Natural killer cell (primary cell): ENCODE measurements around the gene SORL1. TPM values are rescaled to one million over a fixed set of nuclear protein-coding genes. Genes with fewer than 3 reads are reported as not detected.
A peak's percentile ranks its signal among the peaks of the same experiment; 100 is the strongest.

ENCODE experiments used
- ATAC-seq, 3 donors: fragments of 150-1000 bp in 2 of 3; fragments of 200-7000 bp in 1 of 3; cut with Tn5 transposase; 1 replicate in 1 of 3; 2 replicates in 2 of 3; pipeline ENCODE4 v1.10.0; 2021; ENCODE audit warnings: mild to moderate bottlenecking in 2 of 3, moderate library complexity in 2 of 3
- DNase-seq, 2 donors: peaks; one replicate each; pipeline versions ENCODE4 v3.0.0 to v3.0.0-alpha.2; 2013 to 2021; ENCODE audit warnings: mixed read lengths in 1 of 2
- H3K27ac ChIP-seq: one replicate; pipeline ENCODE4 v1.5.1; 2013; ENCODE audit warnings: mild to moderate bottlenecking, low read length
- H3K27me3 ChIP-seq: one replicate; pipeline ENCODE4 v1.6.1; 2013; ENCODE audit warnings: low read length; ENCODE audit not compliant: control insufficient read depth, insufficient read depth
- H3K36me3 ChIP-seq: one replicate; pipeline ENCODE4 v1.6.1; 2013; ENCODE audit warnings: low read length; ENCODE audit not compliant: control insufficient read depth, insufficient read depth
- H3K4me1 ChIP-seq: one replicate; pipeline ENCODE4 v1.6.1; 2013; ENCODE audit warnings: low read length; ENCODE audit not compliant: control insufficient read depth, insufficient read depth
- H3K4me3 ChIP-seq: one replicate; pipeline ENCODE4 v1.5.1; 2013; ENCODE audit warnings: low read length
- H3K9me3 ChIP-seq: one replicate; pipeline ENCODE4 v1.6.1; 2013; ENCODE audit warnings: low read length; ENCODE audit not compliant: control insufficient read depth, insufficient read depth
- H3K27ac Mint-ChIP-seq, 2 donors: one replicate each; pipeline ENCODE4 v1.8.0; 2022; ENCODE audit warnings: mild to moderate bottlenecking in 2 of 2, mixed read lengths in 2 of 2, moderate library complexity in 1 of 2
- H3K27me3 Mint-ChIP-seq, 2 donors: one replicate each; pipeline ENCODE4 v1.8.0; 2022; ENCODE audit warnings: low read depth in 2 of 2, mixed read lengths in 2 of 2
- H3K36me3 Mint-ChIP-seq: one replicate; pipeline ENCODE4 v1.8.0; 2022; ENCODE audit warnings: mixed read lengths
- H3K4me1 Mint-ChIP-seq, 2 donors: one replicate each; pipeline ENCODE4 v1.8.0; 2022; ENCODE audit warnings: mixed read lengths in 2 of 2
- H3K4me3 Mint-ChIP-seq: one replicate; pipeline ENCODE4 v1.8.0; 2022; ENCODE audit warnings: mild to moderate bottlenecking, moderate library complexity, mixed read lengths
- H3K9me3 Mint-ChIP-seq, 2 donors: one replicate each; pipeline ENCODE4 v1.8.0; 2022; ENCODE audit warnings: mixed read lengths in 2 of 2
- WGBS: methylation state at CpG from one replicate; pipeline ENCODE4 v1.1.7; 2013; ENCODE audit warnings: missing lambda C conversion rate; ENCODE audit not compliant: insufficient coverage; 5-methylcytosine and 5-hydroxymethylcytosine counted together
- intact Hi-C: fragments of 100-400 bp; cut with micrococcal nuclease; formaldehyde crosslinking; loops from one replicate; pipeline ENCODE4 v1.14.2; 2022
- total RNA-seq, 4 donors: library from RNA; stranded (reverse); fragments of 120-200 nt in 1 of 4; gene quantifications; one replicate each; pipeline versions ENCODE4 v1.2.3 to v1.2.4, GENCODE V29; 2013 to 2022
- TF ChIP-seq, protein P1 (sequence below): fragments of 200-600 bp; IDR thresholded peaks from one replicate; pipeline ENCODE4 v1.8.0; 2022; ENCODE audit warnings: antibody characterized with exemption

The SORL1 gene
- total RNA-seq, 3 donors from 2014 or later (not counting 1 experiment from before 2014, with no cell fraction given): 386 to 519 (median 456) TPM

DNA sequence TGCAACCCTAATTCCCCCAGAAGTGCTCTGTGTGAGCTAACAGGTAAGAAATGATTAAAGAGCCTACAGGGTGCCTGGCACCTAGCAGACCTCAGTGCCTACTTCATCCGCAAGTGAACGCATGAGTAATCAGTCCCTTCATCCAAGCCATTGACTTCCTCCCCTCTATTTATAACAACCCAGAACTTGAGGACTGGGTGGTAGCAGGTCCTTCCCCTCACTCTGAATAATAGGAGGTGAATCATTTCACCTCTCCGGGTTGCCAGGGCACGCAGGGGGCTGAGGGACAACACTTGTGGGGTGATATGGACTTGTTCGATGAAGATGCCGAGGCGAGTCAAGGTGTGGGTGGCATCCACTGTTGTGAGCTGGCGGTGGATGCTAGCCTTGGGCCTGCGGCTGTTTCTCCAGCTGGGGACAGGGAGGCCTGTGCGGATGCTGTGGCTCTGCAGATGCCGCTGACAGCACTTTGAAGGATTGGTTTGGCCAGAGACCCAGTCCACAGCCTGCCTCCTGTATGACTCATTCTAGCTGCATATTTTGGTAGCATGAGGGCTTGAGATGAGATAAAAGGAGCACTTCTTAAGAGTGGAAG, 12.3 kb downstream of the SORL1 start:
- H3K4me3 ChIP-seq: no peak overlapping the region

DNA sequence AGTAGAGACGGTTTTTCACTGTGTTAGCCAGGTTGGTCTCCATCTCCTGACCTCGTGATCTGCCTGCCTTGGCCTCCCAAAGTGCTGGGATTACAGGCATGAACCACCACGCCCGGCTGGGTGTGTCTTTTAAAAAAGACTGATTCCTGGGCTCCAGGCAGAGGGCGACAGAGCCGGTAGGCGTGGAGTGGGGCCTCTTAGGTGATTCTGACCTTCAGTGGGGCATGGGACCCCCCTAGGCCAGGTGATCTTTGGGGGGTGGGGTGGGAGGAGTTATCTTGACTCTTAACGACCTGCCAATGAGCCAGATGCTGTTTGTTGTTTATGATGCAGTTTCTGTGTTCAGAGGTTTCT, 13.6 kb downstream of the SORL1 start:
- peaks cover 94% of the 10 kb centered on the region for H3K4me1 ChIP-seq
- Mint-ChIP-seq H3K27ac (peak overlapping the region; percentile 98 to 99), H3K36me3 (peaks cover 11% of the 10 kb centered on the region), H3K4me1 (peaks cover 94 to 99% of the 10 kb centered on the region in 2 donors), H3K9me3 (no peaks in the 10 kb centered on the region), H3K4me3 (peak overlapping the region; percentile 86), H3K27me3 (no peaks in the 10 kb centered on the region)
- ATAC-seq (no peak), DNase-seq (no peak)
- intact Hi-C loops: loop anchor here (2.0 kb wide), 1 partner anchor 49 kb away; no protein-coding TSS in a partner anchor
- TF ChIP-seq, protein P1, sequence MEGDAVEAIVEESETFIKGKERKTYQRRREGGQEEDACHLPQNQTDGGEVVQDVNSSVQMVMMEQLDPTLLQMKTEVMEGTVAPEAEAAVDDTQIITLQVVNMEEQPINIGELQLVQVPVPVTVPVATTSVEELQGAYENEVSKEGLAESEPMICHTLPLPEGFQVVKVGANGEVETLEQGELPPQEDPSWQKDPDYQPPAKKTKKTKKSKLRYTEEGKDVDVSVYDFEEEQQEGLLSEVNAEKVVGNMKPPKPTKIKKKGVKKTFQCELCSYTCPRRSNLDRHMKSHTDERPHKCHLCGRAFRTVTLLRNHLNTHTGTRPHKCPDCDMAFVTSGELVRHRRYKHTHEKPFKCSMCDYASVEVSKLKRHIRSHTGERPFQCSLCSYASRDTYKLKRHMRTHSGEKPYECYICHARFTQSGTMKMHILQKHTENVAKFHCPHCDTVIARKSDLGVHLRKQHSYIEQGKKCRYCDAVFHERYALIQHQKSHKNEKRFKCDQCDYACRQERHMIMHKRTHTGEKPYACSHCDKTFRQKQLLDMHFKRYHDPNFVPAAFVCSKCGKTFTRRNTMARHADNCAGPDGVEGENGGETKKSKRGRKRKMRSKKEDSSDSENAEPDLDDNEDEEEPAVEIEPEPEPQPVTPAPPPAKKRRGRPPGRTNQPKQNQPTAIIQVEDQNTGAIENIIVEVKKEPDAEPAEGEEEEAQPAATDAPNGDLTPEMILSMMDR: no peak
- H3K27ac ChIP-seq: peak overlapping the region; percentile 68
- no peaks in the 10 kb centered on the region for H3K9me3 ChIP-seq
- peaks cover 8% of the 10 kb centered on the region for H3K36me3 ChIP-seq
- no peak overlapping the region for H3K4me3 ChIP-seq
- WGBS: 60% methylated on average over 8 of the region's 8 CpGs
- H3K27me3 ChIP-seq: no peaks in the 10 kb centered on the region

More for the DNA sequence above, 12.3 kb downstream of the SORL1 start:
- ATAC-seq: peak; percentile 70 to 73 (median 70)
- TF ChIP-seq, protein P1: no peak
- H3K9me3 ChIP-seq: no peaks in the 10 kb centered on the region
- peak overlapping the region; percentile 98 to 99 for H3K27ac Mint-ChIP-seq
- peaks cover 2% of the 10 kb centered on the region for H3K36me3 Mint-ChIP-seq
- peak overlapping the region; percentile 68 for H3K27ac ChIP-seq
- H3K4me3 Mint-ChIP-seq: peak overlapping the region; percentile 86
- no peaks in the 10 kb centered on the region for H3K27me3 Mint-ChIP-seq
- peaks cover 96 to 99% of the 10 kb centered on the region in 2 donors for H3K4me1 Mint-ChIP-seq
- 2% methylated on average over 11 of the region's 11 CpGs for WGBS
- intact Hi-C loops: loop anchor here (1.0 to 2.0 kb wide), 4 partner anchors 8 to 50 kb away; no protein-coding TSS in a partner anchor
- DNase-seq: peak; percentile 76 to 77
- H3K36me3 ChIP-seq: no peaks in the 10 kb centered on the region
- H3K4me1 ChIP-seq: peaks cover 92% of the 10 kb centered on the region
- no peaks in the 10 kb centered on the region for H3K9me3 Mint-ChIP-seq
- no peaks in the 10 kb centered on the region for H3K27me3 ChIP-seq

DNA sequence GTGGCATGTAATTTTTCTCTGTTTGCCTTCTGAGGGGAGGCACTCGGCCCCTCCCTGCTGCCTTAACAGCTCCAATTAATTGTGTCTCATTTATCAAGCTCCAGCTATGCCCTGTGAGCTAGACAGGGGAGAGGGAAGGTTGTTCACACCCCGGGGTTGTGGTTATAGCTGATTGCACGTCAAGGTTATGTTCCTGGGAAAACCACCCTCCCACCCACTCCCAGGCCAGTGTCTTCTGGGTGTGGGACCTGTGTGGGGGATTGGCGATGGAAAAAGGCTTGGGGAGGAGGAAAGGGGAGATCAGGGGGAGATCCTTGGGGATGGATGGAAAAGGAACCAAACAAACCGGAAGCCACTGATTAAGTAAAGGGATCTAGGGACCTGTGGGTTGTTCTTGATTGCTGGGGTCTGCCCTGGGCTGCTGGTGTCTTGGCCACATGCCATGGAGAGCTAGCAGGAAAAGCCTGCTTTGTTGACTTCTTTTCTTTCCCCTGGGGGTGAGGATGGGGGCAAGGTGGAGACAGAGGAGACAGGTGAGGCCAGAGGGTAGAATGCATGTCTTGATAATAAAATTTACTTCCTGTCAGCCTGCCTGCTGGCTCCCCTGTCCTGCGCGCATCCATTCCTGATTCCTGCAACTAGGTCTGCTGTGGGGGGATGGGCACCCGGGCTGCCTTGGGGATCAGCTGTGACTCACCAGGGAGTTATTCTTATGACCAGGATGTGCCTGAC, 14.1 kb downstream of the SORL1 start:
- Histone ChIP-seq H3K36me3 (peaks cover 13% of the 10 kb centered on the region), H3K9me3 (no peaks in the 10 kb centered on the region), H3K4me3 (no peak overlapping the region), H3K27ac (peak overlapping the region; percentile 68), H3K27me3 (no peaks in the 10 kb centered on the region), H3K4me1 (peaks cover 94% of the 10 kb centered on the region)
- peak in 2 of 3 donors; percentile 14 to 16 for ATAC-seq
- intact Hi-C loops: no loop called here
- H3K4me3 Mint-ChIP-seq: peak overlapping the region; percentile 86
- no peaks in the 10 kb centered on the region for H3K27me3 Mint-ChIP-seq
- DNase-seq: peak in 1 of 2 donors; percentile 65
- H3K9me3 Mint-ChIP-seq: no peaks in the 10 kb centered on the region
- H3K27ac Mint-ChIP-seq: peak overlapping the region; percentile 98 to 99
- TF ChIP-seq, protein P1: no peak
- 26% methylated on average over 6 of the region's 8 CpGs for WGBS
- peaks cover 11% of the 10 kb centered on the region for H3K36me3 Mint-ChIP-seq
- H3K4me1 Mint-ChIP-seq: peaks cover 93 to 99% of the 10 kb centered on the region in 2 donors
